Nephron (organoid): ENCODE data around the gene PPARG.
A peak's percentile ranks its signal among the peaks of the same experiment; 100 is the strongest.

Source experiments
- H3K27ac Mint-ChIP-seq, 3 experiments: 2 replicates each; pipeline ENCODE4 v1.8.0; 2020; ENCODE audit warnings: mixed read lengths in 3 of 3, mild to moderate bottlenecking in 2 of 3, moderate library complexity in 1 of 3
- H3K27me3 Mint-ChIP-seq: 2 replicates; pipeline ENCODE4 v1.8.0; 2021; ENCODE audit warnings: low read depth, mild to moderate bottlenecking, moderate library complexity, mixed read lengths
- H3K36me3 Mint-ChIP-seq: 2 replicates; pipeline ENCODE4 v1.8.0; 2020; ENCODE audit warnings: low read depth, mixed read lengths
- H3K4me1 Mint-ChIP-seq: 2 replicates; pipeline ENCODE4 v1.8.0; 2020; ENCODE audit warnings: mixed read lengths
- H3K4me3 Mint-ChIP-seq, 3 experiments: 2 replicates each; pipeline ENCODE4 v1.8.0; 2020; ENCODE audit warnings: mild to moderate bottlenecking in 3 of 3, mixed read lengths in 3 of 3, moderate library complexity in 2 of 3
- H3K9me3 Mint-ChIP-seq: 2 replicates; pipeline ENCODE4 v1.8.0; 2020; ENCODE audit warnings: mixed read lengths
- CTCF ChIP-seq, 3 experiments: fragments of 200-600 bp; sonication (generic); IDR thresholded peaks; one replicate each; pipeline ENCODE4 v1.5.0; 2021; ENCODE audit warnings: antibody characterized with exemption in 3 of 3; ENCODE audit not compliant: unreplicated experiment in 3 of 3

Gene PPARG

GRCh38 chr3:12357456-12357855 is 68.6 kb downstream of the PPARG start:
- Mint-ChIP-seq H3K4me3 (no peak overlapping the region), H3K4me1 (peaks cover 7% of the 10 kb centered on the region), H3K27ac (no peak overlapping the region), H3K36me3 (no peaks in the 10 kb centered on the region), H3K9me3 (no peaks in the 10 kb centered on the region), H3K27me3 (no peaks in the 10 kb centered on the region)
- TF ChIP-seq CTCF (IDR thresholded peaks at IDR 0.05; ENCODE audit: unreplicated experiment in 3 of 3) = no peak

DNA sequence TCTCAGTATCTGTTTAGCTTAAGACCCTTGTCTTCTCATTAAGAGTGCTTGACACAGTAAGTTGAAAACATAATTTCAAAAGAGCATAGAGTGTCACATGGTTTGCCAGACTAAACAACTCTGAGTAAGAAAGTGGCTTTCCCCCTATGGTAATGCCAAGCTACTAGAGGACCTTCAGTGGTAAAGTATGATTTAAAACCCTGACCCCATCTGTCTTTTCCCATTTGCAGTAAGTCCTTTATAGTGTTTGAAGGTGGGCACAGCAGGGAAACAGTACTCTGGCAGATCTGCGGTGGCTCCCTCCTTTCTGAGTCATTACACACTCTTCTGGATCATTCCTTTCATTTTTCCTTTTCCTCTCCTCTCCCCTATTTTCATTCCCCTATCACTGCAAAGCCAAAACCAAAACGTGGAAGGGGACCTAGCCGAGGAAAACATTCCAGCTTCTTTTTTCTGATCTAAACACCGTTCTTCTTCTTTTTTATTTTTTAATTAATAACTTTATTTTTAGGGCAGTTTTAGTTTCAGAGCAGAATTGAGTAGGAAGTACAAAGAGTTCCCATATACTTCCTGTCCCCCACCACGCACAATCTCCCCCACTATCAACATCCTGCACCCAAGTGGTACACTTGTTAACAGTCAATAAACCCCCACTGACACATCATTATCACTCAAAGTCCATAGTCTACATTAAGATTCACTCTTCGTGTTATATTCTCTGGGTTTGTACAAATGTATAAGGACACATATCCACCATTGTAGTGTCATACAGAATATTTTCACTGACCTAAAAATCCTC is 74.7 kb downstream of the PPARG start:
- peaks cover 3% of the 10 kb centered on the region for H3K36me3 Mint-ChIP-seq
- H3K4me3 Mint-ChIP-seq = no peak overlapping the region
- H3K27ac Mint-ChIP-seq = no peak overlapping the region
- no peaks in the 10 kb centered on the region for H3K4me1 Mint-ChIP-seq
- no peak for TF ChIP-seq CTCF (IDR thresholded peaks at IDR 0.05; ENCODE audit: unreplicated experiment in 3 of 3)
- H3K27me3 Mint-ChIP-seq = no peaks in the 10 kb centered on the region
- H3K9me3 Mint-ChIP-seq = peaks cover 10% of the 10 kb centered on the region

DNA sequence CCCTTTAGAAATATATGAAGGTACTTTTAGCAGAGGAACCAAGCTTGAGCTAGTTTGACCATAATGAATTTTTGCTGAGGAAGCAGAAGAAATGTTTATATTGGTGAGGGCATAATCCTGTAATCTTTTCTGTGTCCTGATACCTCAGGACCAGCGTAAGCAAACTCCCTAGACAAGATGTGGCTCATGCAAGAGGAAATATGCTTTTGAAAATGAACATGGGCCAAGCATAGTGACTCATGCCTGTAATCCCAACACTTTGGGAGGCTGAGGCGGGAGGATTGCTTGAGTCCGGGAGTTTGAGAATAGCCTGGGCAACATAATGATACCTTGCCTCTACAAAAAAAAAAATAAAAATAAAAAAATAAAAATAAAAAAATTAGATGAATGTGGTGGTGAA is 78.5 kb downstream of the PPARG start:
- Mint-ChIP-seq H3K4me3 (no peak overlapping the region), H3K4me1 (peaks cover 5% of the 10 kb centered on the region), H3K9me3 (peaks cover 10% of the 10 kb centered on the region)

DNA sequence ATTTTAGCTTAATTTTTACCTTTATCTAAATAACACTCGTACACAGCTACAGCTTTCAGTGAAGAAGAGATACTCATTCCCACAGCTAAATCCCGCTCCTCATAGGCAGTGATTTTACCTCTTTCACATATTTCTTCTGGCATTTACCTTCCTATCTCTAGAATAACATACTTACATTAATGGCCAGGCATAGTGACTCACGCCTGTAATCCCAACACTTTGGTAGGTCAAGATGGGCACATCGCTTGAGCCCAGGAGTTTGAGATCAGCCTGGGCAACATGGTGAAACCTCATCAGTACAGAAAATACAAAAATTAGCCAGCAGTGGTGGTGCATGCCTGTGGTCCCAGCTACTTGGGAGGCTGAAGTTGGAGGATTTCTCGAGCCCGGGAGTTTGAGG is 80.2 kb downstream of the PPARG start:
- H3K4me1 Mint-ChIP-seq = peaks cover 5% of the 10 kb centered on the region
- no peak overlapping the region for H3K27ac Mint-ChIP-seq
- H3K36me3 Mint-ChIP-seq = peaks cover 3% of the 10 kb centered on the region
- TF ChIP-seq CTCF (IDR thresholded peaks at IDR 0.05; ENCODE audit: unreplicated experiment in 3 of 3) = no peak
- no peak overlapping the region for H3K4me3 Mint-ChIP-seq
- H3K9me3 Mint-ChIP-seq = peaks cover 10% of the 10 kb centered on the region
- H3K27me3 Mint-ChIP-seq = peaks cover 9% of the 10 kb centered on the region

More for the DNA sequence above, 78.5 kb downstream of the PPARG start:
- no peak overlapping the region for H3K27ac Mint-ChIP-seq
- no peaks in the 10 kb centered on the region for H3K27me3 Mint-ChIP-seq
- TF ChIP-seq CTCF (IDR thresholded peaks at IDR 0.05; ENCODE audit: unreplicated experiment in 3 of 3) = no peak
- peaks cover 3% of the 10 kb centered on the region for H3K36me3 Mint-ChIP-seq

DNA sequence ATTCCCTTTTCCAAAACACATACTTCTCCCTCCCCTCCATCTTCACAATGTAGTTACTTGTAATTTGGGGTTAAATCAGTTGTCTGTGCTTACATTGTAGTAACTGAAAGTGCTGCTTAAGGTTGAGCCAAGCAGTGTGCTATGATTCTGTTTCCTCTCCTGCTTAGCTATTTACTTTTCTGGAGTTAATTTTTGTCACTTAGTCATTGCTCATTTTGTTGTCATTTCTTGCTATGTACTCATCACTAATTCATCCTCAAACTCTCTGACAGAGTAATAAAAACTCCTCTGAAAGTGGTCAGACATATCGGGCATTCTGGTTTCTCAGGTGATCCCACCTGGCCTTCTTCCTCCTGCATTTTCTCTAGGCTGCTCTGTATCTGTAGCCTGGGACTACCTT is 80.7 kb downstream of the PPARG start:
- H3K36me3 Mint-ChIP-seq = peaks cover 3% of the 10 kb centered on the region
- no peak overlapping the region for H3K4me3 Mint-ChIP-seq
- H3K27me3 Mint-ChIP-seq = peaks cover 9% of the 10 kb centered on the region
- peaks cover 10% of the 10 kb centered on the region for H3K9me3 Mint-ChIP-seq
- no peak for TF ChIP-seq CTCF (IDR thresholded peaks at IDR 0.05; ENCODE audit: unreplicated experiment in 3 of 3)
- H3K27ac Mint-ChIP-seq = no peak overlapping the region
- H3K4me1 Mint-ChIP-seq = peaks cover 5% of the 10 kb centered on the region

- peaks cover 9% of the 10 kb centered on the region for H3K27me3 Mint-ChIP-seq
- peaks cover 8% of the 10 kb centered on the region for H3K9me3 Mint-ChIP-seq
- peaks cover 3% of the 10 kb centered on the region for H3K36me3 Mint-ChIP-seq
- H3K4me1 Mint-ChIP-seq = peaks cover 5% of the 10 kb centered on the region
- TF ChIP-seq CTCF (IDR thresholded peaks at IDR 0.05; ENCODE audit: unreplicated experiment in 3 of 3) = peak in 1 of 3 experiments; percentile 13
- no peak overlapping the region for H3K4me3 Mint-ChIP-seq
- no peak overlapping the region for H3K27ac Mint-ChIP-seq
Measured at GRCh38 chr3:12370758-12371157, 81.9 kb downstream of the PPARG start.
